ENCODE data around the gene KIAA1671.

DNA sequence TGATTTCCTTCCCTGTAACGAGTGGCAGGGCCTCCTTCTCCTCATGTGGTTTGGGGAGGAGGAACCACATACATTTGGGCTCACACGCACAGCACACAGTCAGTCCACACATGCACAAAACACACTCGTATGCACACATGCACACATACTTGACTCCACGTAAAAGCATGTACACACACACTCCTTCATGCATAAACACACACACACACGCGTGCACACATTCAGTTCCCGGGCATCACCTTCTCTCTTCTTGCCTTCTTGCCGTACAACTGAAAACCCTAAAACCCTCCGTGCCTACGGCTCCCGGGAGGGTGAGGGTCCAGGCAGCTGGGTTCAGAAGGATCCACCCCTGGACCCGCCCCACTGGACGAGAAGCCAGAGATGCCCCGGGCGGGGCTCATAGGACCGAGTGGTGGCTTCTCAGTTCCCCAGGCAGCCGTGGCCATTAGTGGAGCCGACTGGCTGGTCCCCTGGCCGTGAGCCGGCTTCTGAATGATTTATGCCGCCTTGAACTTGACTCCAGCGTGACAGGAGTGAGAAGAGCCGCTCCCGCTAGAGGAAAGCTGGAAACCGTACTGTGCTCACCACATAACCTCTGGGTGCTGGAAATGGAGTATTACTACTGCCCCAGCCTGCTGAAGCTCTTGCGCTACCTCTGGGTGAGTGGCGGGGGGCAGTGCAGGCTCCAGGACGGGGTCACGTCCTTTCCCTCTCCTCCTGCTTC lies 117.4 kb downstream of the KIAA1671 start:
- TF ChIP-seq, protein P1, sequence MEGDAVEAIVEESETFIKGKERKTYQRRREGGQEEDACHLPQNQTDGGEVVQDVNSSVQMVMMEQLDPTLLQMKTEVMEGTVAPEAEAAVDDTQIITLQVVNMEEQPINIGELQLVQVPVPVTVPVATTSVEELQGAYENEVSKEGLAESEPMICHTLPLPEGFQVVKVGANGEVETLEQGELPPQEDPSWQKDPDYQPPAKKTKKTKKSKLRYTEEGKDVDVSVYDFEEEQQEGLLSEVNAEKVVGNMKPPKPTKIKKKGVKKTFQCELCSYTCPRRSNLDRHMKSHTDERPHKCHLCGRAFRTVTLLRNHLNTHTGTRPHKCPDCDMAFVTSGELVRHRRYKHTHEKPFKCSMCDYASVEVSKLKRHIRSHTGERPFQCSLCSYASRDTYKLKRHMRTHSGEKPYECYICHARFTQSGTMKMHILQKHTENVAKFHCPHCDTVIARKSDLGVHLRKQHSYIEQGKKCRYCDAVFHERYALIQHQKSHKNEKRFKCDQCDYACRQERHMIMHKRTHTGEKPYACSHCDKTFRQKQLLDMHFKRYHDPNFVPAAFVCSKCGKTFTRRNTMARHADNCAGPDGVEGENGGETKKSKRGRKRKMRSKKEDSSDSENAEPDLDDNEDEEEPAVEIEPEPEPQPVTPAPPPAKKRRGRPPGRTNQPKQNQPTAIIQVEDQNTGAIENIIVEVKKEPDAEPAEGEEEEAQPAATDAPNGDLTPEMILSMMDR (conservative IDR thresholded peaks at IDR 0.05; ENCODE audit: low read length), result peak; percentile 48
- no peak for TF ChIP-seq EZH2phosphoT487 (IDR thresholded peaks at IDR 0.05; ENCODE audit: borderline replicate concordance)

All from Loucy (cell line).